ENCODE data around the gene HIF1AN. TPM values are rescaled to one million over a fixed set of nuclear protein-coding genes. Genes with fewer than 3 reads are reported as not detected.

Gene HIF1AN
- total RNA-seq (10 to 100 TPM; 13.3 to 21.8 (median 16.3) TPM), polyA plus RNA-seq (1 to 10 TPM; 6.3 to 7.3 TPM)

DNA sequence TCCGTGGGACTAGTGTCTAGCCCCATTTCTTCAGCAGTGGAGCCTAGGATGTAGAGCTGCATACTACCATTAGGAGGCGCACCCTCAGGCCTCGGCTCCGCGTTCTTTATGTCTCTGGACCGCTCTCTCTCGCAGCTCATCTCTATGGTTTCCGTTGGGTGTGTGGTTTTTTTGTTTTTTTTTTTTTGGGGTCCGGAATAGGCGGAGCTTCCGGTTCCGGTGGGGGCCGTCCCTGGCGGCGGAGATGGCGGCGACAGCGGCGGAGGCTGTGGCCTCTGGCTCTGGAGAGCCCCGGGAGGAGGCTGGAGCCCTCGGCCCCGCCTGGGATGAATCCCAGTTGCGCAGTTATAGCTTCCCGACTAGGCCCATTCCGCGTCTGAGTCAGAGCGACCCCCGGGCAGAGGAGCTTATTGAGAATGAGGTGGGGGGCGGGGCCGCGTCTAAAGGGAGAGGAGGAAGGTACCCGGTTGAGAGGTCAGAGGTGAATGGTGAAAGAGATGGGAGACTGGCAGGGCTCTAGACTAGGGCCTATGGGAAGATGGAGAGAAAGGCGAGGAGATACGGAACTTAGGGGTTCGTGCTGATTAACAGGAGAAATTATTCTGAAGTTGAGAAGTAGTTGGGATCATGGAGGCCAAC, at the start of gene HIF1AN:
Gene HIF1AN (plus strand): TSS at position 229 of the 639 bp plus-strand sequence. CDS start 16 bp downstream, at position 245.
- Histone ChIP-seq H3K36me3 (peaks cover 0 to 20% (median 5%) of the 10 kb centered on the region in 3 donors), H3K9me3 (no peaks in the 10 kb centered on the region), H3K4me1 (peaks cover 6 to 18% (median 7%) of the 10 kb centered on the region in 3 donors), H3K27me3 (no peaks in the 10 kb centered on the region), H3K27ac (peak within 1 kb of the TSS in 1 of 4 donors; percentile 44), H3K4me3 (peak within 1 kb of the TSS; percentile 65 to 91 (median 71))
- WGBS, 2 donors, result 0 to 1% methylated on average over 35 of the region's 35 CpGs
- FAIRE-seq, result peak; percentile 70
- intact Hi-C loops (cut with DNase I), result no loop called here
- TF ChIP-seq, protein P1, sequence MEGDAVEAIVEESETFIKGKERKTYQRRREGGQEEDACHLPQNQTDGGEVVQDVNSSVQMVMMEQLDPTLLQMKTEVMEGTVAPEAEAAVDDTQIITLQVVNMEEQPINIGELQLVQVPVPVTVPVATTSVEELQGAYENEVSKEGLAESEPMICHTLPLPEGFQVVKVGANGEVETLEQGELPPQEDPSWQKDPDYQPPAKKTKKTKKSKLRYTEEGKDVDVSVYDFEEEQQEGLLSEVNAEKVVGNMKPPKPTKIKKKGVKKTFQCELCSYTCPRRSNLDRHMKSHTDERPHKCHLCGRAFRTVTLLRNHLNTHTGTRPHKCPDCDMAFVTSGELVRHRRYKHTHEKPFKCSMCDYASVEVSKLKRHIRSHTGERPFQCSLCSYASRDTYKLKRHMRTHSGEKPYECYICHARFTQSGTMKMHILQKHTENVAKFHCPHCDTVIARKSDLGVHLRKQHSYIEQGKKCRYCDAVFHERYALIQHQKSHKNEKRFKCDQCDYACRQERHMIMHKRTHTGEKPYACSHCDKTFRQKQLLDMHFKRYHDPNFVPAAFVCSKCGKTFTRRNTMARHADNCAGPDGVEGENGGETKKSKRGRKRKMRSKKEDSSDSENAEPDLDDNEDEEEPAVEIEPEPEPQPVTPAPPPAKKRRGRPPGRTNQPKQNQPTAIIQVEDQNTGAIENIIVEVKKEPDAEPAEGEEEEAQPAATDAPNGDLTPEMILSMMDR (IDR thresholded peaks at IDR 0.05), result peak; percentile 67 to 91 (median 88)
- peak; percentile 93 to 99 (median 98) for ATAC-seq
- peak; percentile 85 to 91 (median 86) for DNase-seq

DNA sequence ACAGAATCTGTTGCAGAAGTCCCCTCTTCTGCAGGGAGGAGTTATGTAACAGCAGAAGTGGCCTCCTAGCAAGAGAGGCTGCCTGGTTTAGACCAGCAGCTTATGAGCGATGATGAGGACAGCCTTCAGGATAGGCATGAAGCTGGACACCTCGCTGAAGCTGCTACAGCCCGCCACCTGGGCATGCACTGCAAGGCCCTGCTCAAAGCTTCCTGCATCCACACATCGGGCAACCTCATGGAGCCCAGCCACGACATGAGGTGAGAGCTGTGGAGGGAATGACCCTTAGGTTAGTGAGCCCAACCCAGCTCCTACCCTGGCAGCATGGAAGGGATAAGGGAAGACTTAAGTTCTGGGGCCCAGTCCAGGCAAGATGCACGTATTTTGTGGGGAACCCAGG, 48.2 kb upstream of the HIF1AN start:
- H3K27me3 ChIP-seq, result no peaks in the 10 kb centered on the region
- intact Hi-C loops (cut with DNase I), result no loop called here
- no peaks in the 10 kb centered on the region for H3K9me3 ChIP-seq
- TF ChIP-seq, protein P1 (IDR thresholded peaks at IDR 0.05), result no peak
- H3K36me3 ChIP-seq, result no peaks in the 10 kb centered on the region
- no peak for DNase-seq
- no peak overlapping the region for H3K27ac ChIP-seq
- ATAC-seq, result no peak
- 84 to 88% methylated on average over 6 of the region's 6 CpGs for WGBS, 2 donors
- peaks cover 0 to 6% (median 0%) of the 10 kb centered on the region in 3 donors for H3K4me1 ChIP-seq
- no peak overlapping the region for H3K4me3 ChIP-seq
- FAIRE-seq, result no peak

DNA sequence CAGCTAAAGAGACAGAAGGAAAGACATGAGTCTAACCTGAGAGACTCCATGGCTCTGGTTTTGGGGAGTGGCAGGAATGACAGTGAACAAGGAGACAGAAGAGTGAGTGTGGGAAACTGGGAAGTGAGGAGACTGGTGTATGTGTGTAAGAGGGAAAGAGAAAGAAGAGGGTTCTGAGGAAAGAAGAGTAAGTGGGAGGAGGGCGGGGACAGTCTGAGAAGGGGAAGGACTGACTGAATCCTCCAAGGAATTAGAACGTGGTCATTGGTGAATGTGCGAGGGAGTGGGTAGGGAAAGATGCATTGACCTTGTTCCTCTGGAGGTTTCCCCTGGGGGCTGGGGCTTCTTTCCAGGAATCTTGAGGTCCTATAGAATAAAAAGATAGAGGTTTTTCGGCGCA, 46.3 kb upstream of the HIF1AN start:
- no peaks in the 10 kb centered on the region for H3K36me3 ChIP-seq
- no peak for ATAC-seq
- no peak overlapping the region for H3K4me3 ChIP-seq
- H3K27me3 ChIP-seq, result no peaks in the 10 kb centered on the region
- H3K27ac ChIP-seq, result no peak overlapping the region
- FAIRE-seq, result no peak
- no peaks in the 10 kb centered on the region for H3K9me3 ChIP-seq
- 87 to 94% methylated on average over 5 of the region's 5 CpGs for WGBS, 2 donors
- DNase-seq, result no peak
- TF ChIP-seq, protein P1 (IDR thresholded peaks at IDR 0.05), result no peak
- no peaks in the 10 kb centered on the region for H3K4me1 ChIP-seq
- intact Hi-C loops (cut with DNase I), result no loop called here

DNA sequence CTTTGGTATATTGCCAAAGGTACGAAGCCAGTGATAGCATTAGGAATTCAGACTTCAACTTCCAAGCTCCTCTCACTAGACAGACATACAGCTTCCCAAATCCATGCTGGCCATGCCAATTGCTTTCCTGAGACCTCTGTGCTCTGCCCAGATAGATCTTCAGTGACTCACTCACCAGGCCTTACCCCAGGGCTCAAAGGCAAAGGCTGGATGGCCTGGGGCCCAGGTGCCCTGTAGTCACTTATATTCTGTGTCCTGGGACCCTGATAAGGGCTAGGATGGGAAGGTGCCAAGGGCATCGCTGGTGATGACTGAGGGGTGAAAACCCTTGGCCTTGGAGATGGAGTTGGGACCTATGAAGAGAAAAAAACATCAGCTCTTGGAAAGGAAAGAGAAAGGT, 45.2 kb upstream of the HIF1AN start:
- no peak for FAIRE-seq
- intact Hi-C loops (cut with DNase I), result no loop called here
- no peaks in the 10 kb centered on the region for H3K9me3 ChIP-seq
- H3K36me3 ChIP-seq, result no peaks in the 10 kb centered on the region
- TF ChIP-seq, protein P1 (IDR thresholded peaks at IDR 0.05), result no peak
- WGBS, 2 donors, result 70 to 80% methylated on average over 2 of the region's 2 CpGs
- DNase-seq, result no peak
- no peaks in the 10 kb centered on the region for H3K4me1 ChIP-seq
- no peak overlapping the region for H3K4me3 ChIP-seq
- H3K27ac ChIP-seq, result no peak overlapping the region
- ATAC-seq, result no peak
- H3K27me3 ChIP-seq, result no peaks in the 10 kb centered on the region

DNA sequence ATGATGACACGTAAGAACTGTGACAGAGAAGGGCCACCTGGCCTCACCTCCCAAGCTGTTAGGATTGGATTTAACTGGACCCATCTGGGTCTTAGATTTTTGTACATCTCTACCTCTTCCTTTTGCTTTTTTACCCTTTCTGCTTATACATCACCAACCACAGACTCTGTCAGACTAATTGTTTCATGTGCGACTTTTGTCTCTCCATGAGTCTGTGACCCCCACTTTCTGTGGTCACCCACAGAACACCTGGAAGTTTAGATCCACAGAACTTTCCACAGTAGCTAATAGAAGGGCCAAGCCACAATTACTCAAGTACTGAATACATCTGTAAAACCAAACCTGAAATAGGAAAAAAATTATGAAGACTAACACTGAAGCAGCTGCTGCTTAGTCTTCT, 39.2 kb upstream of the HIF1AN start:
- DNase-seq, result no peak
- Histone ChIP-seq H3K4me3 (no peak overlapping the region), H3K27ac (no peak overlapping the region), H3K9me3 (no peaks in the 10 kb centered on the region), H3K27me3 (no peaks in the 10 kb centered on the region), H3K4me1 (no peaks in the 10 kb centered on the region), H3K36me3 (no peaks in the 10 kb centered on the region)
- intact Hi-C loops (cut with DNase I), result no loop called here
- FAIRE-seq, result no peak
- ATAC-seq, result no peak
- 90 to 92% methylated on average over 2 of the region's 2 CpGs for WGBS, 2 donors
- TF ChIP-seq, protein P1 (IDR thresholded peaks at IDR 0.05), result no peak

Measured in pancreas (tissue), 10 donors.